GM12891 (cell line): ENCODE data around the gene DHRS13.

Source experiments
- POLR2A ChIP-seq: IDR thresholded peaks from 2 replicates; pipeline ENCODE4 v1.6.1; 2011; ENCODE audit warnings: low read depth, low read length, control low read depth
- POLR2AphosphoS5 ChIP-seq: IDR thresholded peaks from 2 replicates; pipeline ENCODE4 v1.6.1; 2011; ENCODE audit warnings: low read depth, low read length, control low read depth
- SPI1 ChIP-seq: IDR thresholded peaks from 2 replicates; pipeline ENCODE4 v1.6.1; 2011; ENCODE audit warnings: low read depth, low read length, control low read depth
- TAF1 ChIP-seq: IDR thresholded peaks from 2 replicates; pipeline ENCODE4 v1.6.1; 2011; ENCODE audit warnings: low read depth, low read length, control low read depth

GRCh38 chr17:28863953-28864352 lies 38.9 kb downstream of the DHRS13 start:
- no peak for TF ChIP-seq POLR2AphosphoS5
- TF ChIP-seq POLR2A, result no peak
- no peak for TF ChIP-seq TAF1
- TF ChIP-seq SPI1, result no peak
